ENCODE data around the gene SPEF2. TPM values are rescaled to one million over a fixed set of nuclear protein-coding genes. Genes with fewer than 3 reads are reported as not detected.

Gene SPEF2
- 5.0 and 7.8 TPM in 2 replicates for total RNA-seq (2014; rRNA removed; shearing (Covaris generic))

- peak; percentile 97 for DNase-seq (ENCODE audit: low spot score)
Measured at GRCh38 chr5:35617435-35618303, at the start of gene SPEF2. SPEF2 (plus strand) TSS chr5:35617863; CDS start chr5:35617998, 135 bp downstream.

- DNase-seq (ENCODE audit: low spot score): no peak
Measured at GRCh38 chr5:35575578-35575977, 42.1 kb upstream of the SPEF2 start.

GRCh38 chr5:35587419-35587818 is 30.2 kb upstream of the SPEF2 start:
- no peak for DNase-seq (ENCODE audit: low spot score)

- no peak for DNase-seq (ENCODE audit: low spot score)
Measured at GRCh38 chr5:35593338-35593737, 24.3 kb upstream of the SPEF2 start.

- DNase-seq (ENCODE audit: low spot score): peak; percentile 15
Measured at GRCh38 chr5:35598707-35599370, 18.8 kb upstream of the SPEF2 start.

- DNase-seq (ENCODE audit: low spot score): no peak
Measured at GRCh38 chr5:35600591-35600990, 17.1 kb upstream of the SPEF2 start.

- DNase-seq (ENCODE audit: low spot score): peak; percentile 65
Measured at GRCh38 chr5:35608881-35609779, 8.5 kb upstream of the SPEF2 start.

- no peak for DNase-seq (ENCODE audit: low spot score)
Measured at GRCh38 chr5:35617060-35617434, 616 bp upstream of the SPEF2 start.

- DNase-seq (ENCODE audit: low spot score): no peak
Measured at GRCh38 chr5:35618304-35618636, 607 bp downstream of the SPEF2 start.

- no peak for DNase-seq (ENCODE audit: low spot score)
Measured at GRCh38 chr5:35618781-35619180, 1.1 kb downstream of the SPEF2 start.

GRCh38 chr5:35622974-35623373 is 5.3 kb downstream of the SPEF2 start:
- DNase-seq (ENCODE audit: low spot score): no peak

- no peak for DNase-seq (ENCODE audit: low spot score)
Measured at GRCh38 chr5:35623991-35624390, 6.3 kb downstream of the SPEF2 start.

GRCh38 chr5:35626108-35626507 is 8.4 kb downstream of the SPEF2 start:
- no peak for DNase-seq (ENCODE audit: low spot score)

- DNase-seq (ENCODE audit: low spot score): no peak
Measured at GRCh38 chr5:35626553-35626952, 8.9 kb downstream of the SPEF2 start.

GRCh38 chr5:35634326-35634725 is 16.7 kb downstream of the SPEF2 start:
- DNase-seq (ENCODE audit: low spot score): no peak

- no peak for DNase-seq (ENCODE audit: low spot score)
Measured at GRCh38 chr5:35640623-35641022, 23.0 kb downstream of the SPEF2 start.

GRCh38 chr5:35644543-35644942 is 26.9 kb downstream of the SPEF2 start:
- DNase-seq (ENCODE audit: low spot score): peak; percentile 43

- DNase-seq (ENCODE audit: low spot score): no peak
Measured at GRCh38 chr5:35647128-35647527, 29.5 kb downstream of the SPEF2 start.

- DNase-seq (ENCODE audit: low spot score): no peak
Measured at GRCh38 chr5:35647712-35648111, 30.0 kb downstream of the SPEF2 start.

- peak; percentile 58 for DNase-seq (ENCODE audit: low spot score)
Measured at GRCh38 chr5:35651002-35651756, 33.5 kb downstream of the SPEF2 start.

GRCh38 chr5:35656721-35657120 is 39.1 kb downstream of the SPEF2 start:
- no peak for DNase-seq (ENCODE audit: low spot score)

Data from H4 (cell line).